IPS-NIHi7 (cell line): Measurements from ENCODE around the gene GPATCH2.
"Not testable (repeated sequence)": the region's sequence is repeated elsewhere in the genome, so short reads cannot be mapped to it uniquely, and the experiment has no call there.

ENCODE experiments used
- DNase-seq: peaks from one replicate; pipeline ENCODE4 v3.0.0; 2012; ENCODE audit warnings: mixed read lengths; ENCODE audit errors: extremely low spot score

Gene GPATCH2

DNA sequence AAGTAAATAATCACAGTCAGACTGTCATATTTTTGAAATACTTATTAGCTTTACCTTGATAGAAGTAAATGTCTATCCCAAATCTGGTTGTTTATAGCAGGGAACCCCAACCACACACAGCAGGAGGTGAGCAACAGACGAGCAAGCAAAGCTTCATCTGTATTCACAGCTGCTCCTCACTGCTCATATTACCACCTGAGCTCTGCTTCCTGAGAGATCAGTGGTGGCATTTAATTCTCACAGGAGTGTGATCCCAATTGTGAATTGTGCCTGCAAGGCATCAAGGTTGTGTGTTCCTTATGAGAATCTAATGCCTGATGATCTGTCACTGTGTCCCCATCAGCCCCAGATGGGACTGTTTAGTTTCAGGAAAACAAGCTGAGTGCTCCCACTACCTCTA, 104.3 kb downstream of the GPATCH2 start:
- DNase-seq: no peak

DNA sequence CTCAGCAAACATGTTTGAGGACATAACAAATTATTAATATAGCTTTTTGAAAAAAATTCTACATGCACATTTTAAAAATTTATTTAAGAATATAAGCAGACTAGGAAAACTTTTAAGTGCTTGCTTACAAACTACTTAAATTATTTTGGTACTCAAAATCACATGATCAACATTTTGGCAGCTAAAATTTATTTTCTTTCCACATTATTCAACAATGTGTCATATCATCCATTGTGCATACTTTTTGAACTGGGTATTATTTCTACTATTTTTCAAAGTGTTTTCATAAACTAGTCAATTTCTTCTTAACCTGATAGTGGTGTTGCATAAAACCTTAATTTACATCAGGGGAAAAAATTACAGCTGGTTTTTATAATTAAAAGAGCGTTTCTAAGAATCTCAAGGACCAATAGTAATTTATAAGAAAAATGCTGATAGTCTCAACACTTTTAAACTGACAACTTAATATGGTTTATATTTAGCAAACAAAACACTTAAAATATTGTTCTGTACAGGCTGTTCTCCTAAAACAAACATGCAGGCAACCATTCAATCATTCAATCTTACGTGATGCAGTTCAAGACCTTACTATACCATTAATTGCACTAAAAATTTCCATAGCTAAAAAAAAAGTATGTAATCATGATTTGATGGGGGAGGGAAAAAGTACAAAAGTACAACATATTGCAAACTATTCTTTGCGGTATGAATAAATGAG, 105.0 kb downstream of the GPATCH2 start:
- DNase-seq: no peak

DNA sequence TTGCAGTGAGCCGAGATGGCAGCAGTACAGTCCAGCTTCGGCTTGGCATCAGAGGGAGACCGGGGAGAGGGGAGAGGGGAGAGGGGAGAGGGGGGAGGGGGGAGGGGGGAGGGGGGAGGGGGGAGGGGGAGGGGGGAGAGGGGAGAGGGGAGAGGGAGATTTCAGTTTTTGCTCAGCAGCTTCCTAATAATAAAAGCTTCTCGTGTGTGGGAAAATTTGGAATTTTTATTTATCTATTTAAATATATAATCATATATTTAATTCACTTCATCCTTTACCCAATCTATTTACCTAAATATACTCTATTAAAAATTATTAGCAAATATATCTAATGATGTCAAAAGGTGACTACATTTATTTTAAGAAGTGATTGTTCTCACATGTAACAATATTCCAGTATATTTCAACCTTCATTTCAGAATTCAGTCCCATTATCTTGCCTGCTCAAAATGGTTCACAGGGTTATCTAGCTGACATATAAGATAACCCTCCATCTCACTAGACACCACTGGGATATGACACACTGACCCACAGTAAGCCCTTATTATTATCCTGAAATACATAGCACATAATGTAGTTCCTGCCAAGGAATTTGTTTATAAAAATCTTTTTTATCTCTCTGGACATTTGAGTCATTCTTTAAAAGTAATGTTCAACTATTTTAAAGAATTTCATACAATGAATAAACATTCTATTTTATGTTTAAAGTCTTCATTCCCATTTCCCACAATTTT, 105.9 kb downstream of the GPATCH2 start:
- DNase-seq: no peak

DNA sequence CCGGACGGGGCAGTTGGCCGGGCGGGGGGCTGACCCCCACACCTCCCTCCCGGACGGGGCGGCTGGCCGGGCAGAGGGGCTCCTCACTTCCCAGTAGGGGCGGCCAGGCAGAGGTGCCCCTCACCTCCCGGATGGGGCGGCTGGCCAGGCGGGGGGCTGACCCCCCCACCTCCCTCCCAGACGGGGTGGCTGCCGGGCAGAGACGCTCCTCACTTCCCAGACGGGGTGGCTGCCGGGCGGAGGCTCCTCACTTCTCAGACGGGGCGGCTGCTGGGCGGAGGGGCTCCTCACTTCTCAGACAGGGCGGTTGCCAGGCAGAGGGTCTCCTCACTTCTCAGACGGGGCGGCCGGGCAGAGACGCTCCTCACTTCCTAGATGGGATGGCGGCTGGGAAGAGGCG, 107.0 kb downstream of the GPATCH2 start:
- DNase-seq: not testable (repeated sequence)

DNA sequence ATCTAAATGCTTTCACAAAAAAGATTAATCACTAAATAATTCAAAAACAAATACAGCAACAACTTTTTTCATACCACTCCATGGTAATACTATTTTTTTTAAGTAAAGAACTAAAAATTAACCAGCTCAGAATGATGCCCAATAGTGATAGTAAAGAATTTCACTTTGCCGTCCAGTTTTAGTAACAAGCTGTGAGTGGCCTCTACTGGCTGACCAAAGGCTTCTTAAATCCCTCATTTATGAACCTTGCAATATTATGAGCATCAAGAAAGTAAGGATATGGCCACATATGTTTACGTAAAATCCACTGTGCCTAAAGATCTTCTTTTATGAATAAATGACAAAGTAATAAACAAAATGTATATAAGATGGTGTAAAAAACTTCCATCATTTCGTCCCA, 108.6 kb downstream of the GPATCH2 start:
- no peak for DNase-seq

DNA sequence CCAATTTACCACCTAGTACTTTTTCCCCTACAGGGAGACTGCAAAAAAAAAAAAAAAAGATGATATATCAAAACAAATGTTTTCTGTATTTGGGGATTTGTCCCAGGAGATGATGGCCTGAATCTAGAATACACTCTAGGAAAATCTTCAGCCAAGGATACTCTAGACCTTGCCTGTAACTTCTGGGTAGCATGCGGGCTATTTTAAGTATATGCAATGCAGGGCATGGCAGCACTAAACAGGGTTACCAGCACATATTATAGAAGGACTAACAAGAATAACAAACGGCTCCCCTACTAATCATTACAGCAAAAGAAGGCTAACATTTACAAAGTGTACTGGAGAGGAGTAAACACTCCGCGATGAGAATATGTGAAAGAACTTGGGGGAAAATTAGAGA, 109.6 kb downstream of the GPATCH2 start:
- DNase-seq: no peak

DNA sequence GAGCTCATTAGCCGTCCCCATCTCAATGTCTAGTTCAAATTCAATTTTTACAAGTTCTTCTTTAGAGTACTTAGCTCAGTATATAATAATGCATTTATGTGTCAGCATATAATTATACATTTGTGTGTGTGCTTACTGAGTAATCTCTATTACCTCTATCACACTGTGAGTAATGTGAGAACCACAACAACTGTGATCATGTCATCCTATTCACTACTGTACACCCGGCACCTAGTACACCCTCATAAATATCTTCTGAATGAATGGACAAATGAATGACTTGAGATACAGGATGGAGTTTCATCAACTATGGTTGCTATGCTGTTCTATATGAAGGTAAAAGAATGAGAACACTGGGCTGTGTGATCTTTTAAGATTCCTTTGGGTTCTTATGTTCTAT, 124.0 kb downstream of the GPATCH2 start:
- no peak for DNase-seq

DNA sequence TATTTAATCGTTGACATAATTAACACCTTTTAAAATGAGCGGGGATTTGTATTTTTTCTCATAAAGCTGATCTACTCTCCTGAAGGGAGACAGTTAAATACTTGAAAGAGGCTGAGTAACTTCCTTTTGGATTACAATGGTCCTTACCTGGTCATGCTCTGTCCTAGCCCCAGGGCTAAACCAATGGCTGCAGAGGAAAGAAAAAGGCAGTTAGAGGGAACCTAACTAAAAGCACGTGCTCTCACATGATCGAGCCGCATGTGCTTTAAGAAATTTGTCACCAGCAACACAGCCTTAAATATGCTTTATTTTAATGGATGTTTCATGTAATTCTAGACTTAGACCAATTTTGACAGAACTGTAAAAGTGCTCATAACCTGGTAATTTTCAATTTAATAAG, 132.7 kb downstream of the GPATCH2 start:
- peak; percentile 24 for DNase-seq

DNA sequence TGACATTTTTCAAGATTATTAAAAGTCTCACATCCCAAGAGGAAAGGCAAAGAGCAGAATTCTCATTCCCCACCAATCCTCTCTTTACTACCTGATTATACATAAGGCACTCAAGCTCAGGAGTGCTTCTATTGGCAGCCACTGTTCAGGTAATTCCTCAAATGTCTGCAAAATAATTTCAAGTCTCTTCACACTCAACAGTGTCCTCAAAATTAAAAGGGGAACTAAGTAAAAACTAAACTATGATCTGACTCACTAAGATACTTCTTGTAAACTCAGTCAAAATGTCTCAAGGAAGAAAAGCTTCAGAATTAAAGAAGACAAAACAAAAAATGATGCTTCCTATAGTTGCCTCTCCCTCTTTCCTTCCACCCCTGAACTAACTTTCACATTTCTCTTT, 135.6 kb downstream of the GPATCH2 start:
- no peak for DNase-seq

DNA sequence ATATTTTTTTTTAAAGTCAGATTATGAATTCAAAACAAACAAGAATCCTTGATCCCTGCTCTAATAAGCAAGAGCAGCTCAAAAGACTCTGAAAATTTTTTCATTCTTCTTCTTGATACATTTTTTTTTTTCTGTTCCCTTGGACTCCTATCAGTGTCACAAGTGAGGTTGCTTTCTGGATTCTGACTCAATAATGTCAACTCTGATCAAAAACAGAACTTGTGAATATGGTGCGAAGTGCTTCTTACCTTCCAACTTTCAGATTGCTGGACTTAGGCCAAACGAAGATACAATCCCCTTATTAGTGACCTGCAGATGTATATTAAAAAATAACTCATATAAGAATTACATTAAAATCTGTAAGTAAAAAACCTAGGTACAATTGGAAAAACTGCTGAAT, 136.1 kb downstream of the GPATCH2 start:
- no peak for DNase-seq

DNA sequence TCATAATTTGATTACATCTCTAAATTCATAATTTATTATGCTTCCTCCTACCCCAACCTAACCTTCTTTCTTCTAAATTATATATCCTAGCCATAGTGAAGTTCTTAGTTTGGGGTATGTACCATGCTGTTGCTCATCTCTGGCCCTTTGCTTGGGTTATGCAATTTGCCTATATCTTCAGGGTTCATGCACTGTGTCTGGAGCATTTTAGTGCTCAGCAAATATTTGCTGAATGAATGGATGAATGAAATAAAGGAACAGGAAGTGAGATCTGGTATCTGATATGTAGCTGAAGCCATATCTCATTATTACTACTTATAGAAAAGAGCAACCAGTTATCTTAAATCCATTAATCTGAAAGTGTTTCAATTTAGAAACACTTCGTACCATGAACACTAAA, 137.6 kb downstream of the GPATCH2 start:
- DNase-seq: no peak

DNA sequence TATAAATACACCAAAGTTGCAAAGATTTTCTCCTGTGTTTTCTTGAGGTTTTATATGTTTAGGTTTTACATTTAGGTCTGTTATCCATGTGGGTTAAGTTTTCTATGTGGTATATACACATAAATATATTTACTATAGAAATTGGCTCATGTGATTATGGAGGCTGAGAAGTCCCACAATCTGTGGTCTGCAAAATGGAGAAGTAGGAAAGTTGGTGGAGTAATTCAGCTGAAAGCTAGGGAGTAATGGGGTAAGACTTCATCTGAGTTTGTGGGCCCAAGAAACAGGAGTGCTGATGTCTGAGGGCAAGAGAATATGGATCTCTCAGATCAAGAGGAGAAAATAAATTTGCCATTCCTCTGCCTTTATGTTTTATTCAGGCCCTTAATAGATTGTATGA, 146.0 kb downstream of the GPATCH2 start:
- DNase-seq: no peak

DNA sequence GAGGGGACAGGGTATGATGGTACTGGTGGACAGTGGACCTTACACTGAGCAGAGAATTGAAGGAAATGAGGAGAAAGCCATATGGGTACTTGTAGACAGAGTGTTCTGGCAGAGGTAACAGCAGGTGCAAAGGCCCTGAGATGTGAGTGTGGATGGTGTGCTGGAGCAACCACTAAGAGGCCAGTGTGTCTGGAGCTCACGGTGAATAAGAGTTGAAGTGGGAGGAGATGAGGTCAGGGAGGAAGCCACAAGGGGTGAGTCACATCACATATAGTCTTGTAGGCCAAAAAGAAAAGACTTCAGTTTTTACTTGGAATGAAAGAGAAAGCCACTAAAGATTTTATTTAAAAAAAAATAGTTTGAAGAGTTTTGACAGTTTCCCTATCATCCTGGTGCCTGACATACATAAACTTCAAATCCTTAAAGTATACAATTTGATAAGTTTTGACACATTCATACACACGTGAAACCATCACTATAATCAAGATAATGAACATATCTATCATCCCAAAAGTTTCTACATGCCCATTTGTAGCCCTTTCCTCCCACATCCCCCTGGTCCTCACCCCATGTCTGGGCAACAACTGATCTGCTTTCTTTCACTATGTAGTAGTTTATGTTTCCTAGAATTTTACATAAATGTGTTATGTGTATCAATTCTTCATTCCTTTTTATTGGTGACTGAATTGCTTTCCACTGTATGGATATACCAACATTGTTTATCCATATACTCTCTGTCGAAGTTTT, 148.4 kb downstream of the GPATCH2 start:
- DNase-seq: no peak

DNA sequence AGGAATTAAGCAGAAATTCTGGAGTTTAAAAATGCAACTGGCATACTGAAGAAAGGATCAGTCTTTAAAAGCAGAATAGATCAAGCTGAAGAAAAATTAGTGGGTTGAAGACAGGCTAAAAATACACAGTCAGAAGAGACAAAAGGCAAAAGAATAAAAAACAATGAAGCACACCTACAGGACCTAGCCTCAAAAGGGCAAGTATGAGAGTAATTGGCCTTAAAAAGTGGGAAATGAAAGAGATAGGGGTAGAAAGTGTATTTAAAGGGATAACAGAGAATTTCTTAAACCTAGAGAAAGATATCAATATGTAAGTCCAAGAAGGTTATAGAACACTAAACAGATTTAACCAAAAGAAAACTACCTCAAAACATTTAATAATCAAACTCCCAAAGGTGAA, 152.4 kb downstream of the GPATCH2 start:
- no peak for DNase-seq

DNA sequence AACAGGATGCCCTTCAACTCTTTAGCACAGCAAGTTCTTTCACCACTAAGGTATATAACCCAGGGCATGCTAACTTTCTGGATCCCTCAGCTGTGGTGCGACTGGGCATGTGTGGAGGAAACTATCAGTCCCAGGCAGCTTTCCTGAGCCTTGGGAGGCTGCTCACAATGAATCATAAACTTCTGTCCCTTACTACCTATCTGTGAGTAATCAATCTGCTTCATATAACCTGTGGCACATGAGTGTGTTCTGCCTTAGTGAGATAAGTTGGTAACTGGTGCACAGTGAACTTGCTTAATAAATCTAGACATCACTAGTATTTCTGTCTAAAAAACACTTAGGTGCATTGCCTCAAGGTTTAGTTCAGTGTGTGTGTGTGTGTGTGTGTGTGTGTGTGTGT, 158.0 kb downstream of the GPATCH2 start:
- no peak for DNase-seq

DNA sequence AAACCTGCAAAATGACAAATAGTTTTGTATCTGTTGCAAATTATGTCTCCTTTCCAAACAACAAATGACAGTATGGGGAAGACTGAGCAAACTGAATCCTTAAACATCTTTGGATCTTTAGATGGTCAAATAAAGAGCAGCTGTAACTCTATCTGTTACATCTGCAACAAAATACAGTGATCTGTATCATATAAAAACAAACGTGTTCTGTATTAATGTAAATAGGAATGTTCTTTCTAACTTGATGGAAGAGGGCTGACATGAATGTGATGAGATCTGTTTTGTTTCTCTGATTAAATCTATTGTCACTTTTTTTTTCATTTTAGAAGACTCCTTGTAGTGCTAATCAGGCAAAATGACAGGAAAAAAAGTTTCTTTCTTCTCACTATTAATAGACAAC, 159.5 kb downstream of the GPATCH2 start:
- DNase-seq: no peak

DNA sequence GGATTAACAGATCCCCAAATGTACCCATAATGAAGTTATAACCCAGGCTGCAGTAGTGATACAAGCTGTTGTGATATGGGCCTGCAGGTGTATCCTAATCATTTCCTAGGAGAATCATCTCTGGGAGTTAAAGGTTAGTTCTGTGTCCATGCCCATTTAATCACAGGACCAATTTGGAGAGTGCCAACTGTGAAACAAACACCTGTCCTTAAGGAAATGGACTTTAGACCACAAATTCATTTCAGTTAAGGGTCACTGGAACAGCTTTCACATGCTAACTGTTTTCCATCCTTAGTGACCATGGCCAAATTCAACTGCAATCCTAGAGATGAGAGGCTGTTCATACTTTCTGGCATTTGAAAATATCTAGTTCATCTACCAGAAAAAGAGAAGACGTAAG, 160.9 kb downstream of the GPATCH2 start:
- DNase-seq: no peak

DNA sequence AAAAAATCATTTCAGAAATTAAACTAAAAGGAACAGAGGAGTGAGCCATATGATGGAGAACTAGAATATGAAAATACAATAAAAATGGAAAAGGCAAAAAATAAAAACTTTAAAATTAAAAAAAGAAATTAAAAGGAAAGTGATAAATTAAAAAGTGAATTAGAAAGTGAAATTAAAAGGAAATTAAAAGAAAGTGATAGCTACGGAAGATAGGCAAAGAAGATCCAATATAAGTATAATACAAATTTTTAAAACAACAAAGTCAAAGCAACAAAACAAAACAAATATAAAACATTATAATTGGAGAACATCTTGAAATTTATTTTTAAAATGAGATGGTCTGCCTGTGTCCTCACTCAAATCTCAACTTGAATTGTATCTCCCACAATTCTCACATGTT, 165.8 kb downstream of the GPATCH2 start:
- DNase-seq: no peak

DNA sequence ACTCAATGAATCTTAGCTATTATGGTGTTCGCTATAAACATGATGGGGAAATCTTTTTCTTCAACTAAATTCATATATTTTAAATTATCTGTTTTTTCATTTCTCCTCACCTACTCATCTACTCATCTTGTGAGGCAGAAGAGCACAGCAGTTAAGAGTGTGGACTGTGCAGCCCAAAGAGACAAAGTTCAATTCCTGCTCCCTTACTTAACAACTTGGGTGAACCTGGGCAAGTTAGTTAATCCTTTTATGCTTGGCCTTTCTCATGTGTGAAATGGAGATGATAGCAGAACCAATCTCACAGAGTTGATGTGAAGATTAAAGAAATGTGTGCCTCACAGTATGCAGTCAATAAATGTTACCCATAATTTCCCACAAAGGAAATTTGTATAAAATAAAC, 168.2 kb downstream of the GPATCH2 start:
- DNase-seq: no peak

DNA sequence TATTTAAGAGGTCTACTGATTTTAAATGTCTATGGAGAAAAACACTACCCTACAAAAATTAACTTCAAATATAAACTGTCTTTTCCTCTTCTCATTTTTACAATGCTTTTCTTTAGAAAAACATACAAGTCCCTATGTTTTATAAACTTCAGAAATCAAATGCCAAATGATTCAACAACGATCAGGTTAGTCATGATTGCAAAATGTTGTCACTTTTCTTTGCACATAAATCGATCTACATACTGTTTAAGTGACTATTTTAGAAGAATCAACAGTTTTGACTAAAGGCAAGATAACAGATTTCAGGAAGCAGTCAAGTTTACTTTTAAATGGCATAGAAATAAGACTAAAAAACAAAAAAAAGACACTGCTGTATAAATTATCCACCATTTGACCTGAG, 168.7 kb downstream of the GPATCH2 start:
- no peak for DNase-seq

DNA sequence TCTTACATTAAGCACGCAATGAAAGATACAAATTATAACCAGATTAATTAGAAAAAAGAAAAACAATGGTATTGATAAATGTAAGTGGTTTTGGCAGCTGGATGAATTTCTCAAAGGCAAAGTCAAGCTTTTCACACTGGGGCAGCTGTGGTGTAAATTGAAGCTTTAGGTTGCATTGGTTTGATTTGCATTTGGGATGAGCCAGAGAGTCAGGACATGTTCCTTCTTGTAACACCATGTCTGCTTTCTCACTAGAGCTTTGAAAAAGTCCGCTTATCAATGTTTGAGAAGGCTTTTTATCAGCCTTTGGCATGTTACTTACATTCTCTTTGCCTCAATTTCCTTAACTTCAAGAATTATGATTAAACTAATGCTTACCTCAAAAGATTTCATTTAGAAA, 173.9 kb downstream of the GPATCH2 start:
- no peak for DNase-seq

DNA sequence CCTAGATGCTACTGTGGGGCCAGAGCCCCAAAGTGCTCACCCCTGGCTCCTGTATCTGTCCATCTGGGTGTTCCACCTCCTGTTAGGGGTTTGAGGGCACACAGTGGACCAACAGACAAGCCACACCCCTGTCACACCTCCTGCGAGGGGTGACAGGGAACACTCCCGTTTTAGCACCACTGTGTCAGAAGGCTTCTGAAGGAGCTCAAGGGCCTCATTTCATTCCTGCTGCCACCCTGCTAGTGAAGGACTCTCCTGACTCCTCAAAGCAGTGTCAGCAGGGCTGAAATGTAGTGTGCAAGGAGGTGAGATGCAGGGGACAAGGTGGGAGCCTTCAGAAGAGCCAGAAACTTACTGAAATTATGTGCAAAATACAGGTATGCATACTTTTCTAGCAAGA, 174.6 kb downstream of the GPATCH2 start:
- DNase-seq: no peak

DNA sequence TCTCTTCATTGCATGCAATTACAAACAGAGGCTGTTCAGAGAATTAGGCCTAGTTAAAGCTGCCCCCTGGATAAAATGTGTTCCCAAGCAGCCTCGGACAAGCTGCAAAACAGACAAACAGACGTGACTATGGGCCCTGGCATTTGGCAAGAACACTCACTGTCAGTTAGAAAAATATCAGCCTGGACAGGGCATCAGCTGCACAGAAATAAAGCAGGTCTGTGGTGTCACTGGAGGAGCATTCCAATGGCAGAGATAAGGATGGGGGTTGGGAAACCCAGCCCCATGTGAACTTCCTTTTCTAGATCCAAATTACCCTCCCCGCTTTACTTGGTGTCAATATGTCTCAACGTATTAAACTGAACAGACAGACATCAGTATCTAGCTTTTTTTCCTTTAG, 177.1 kb downstream of the GPATCH2 start:
- DNase-seq: peak; percentile 14
